Superior temporal gyrus (tissue), 1 donor: ENCODE measurements around the gene BBX.

Source experiments
- DNase-seq: peaks from one replicate; pipeline ENCODE4 v3.0.0-alpha.2; 2016; ENCODE audit errors: extremely low spot score

Gene BBX

DNA sequence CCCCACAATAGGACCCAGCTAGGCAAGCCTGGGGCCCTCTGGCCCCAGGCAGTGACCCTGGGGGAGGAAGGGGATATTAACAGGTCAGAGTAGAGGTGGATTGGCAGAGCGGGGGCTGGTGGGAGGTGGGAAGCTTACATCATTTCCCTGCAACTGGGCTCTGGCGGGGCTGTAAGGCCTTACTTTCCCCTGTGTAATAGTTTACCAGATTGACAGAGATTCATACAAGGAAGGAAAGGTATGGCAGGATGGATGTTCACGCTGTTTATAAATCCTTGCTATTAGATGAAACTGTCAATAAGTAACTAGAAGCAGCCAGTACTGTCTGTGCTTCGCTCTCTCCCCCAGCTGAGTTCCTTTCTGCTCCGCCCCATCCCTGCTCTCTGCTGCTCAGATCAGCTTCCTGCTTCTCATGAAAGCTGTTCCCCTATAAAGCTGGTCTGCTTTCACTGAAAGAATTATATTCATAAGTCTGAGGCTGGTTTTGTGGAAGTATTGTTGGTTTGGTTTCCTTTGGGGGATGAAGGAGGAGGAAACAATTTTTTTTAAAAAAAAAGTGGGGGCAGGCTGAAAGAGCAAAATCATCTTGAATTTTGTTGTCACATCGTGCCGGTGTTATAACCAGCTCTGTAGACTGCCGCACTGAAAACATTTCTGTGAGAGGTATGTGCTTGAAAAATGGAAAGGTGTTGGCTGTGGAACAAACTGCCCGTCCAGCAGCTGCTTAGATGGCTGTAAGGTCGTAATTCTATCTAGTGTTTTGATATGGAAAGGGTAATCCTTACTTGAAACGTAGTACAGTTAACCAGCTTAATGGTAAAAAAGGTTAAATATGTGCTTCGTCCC lies 76.4 kb downstream of the BBX start:
- DNase-seq, result peak; percentile 70

DNA sequence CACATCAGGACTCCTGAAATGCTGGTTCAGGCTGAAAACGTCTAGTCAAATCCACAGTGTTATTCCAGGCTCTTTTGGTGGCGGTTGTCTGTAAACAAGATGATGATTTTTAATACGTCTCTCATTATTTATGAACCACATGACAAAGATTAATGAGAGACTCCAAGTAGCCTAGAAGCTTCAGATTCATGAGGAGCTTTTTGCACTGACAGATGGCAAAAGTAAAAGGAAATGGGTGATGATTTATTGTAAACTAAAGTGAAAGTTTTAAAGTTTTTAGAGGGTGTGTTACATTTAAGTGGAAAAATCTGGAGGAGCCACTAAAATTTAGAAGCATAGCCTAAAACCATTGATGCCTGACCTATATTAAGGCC lies 77.0 kb downstream of the BBX start:
- no peak for DNase-seq

DNA sequence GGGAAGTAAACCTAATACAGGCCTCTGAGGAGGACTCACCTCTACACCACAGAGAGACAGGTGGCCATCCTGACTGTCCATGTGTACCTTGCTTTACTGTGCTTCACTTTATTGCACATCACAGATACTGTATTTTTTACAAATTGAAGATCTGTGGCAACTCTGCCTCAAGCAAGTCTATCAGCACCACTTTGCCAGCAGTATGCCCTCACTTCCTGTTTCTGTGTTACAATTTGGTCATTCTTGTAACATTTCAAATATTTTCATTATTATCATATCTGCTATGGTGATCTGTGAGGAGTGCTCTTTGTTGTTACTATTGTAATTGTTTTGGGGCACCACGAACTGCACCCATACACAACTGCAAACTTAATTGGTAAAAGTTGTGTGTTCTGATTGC lies 78.0 kb downstream of the BBX start:
- no peak for DNase-seq

DNA sequence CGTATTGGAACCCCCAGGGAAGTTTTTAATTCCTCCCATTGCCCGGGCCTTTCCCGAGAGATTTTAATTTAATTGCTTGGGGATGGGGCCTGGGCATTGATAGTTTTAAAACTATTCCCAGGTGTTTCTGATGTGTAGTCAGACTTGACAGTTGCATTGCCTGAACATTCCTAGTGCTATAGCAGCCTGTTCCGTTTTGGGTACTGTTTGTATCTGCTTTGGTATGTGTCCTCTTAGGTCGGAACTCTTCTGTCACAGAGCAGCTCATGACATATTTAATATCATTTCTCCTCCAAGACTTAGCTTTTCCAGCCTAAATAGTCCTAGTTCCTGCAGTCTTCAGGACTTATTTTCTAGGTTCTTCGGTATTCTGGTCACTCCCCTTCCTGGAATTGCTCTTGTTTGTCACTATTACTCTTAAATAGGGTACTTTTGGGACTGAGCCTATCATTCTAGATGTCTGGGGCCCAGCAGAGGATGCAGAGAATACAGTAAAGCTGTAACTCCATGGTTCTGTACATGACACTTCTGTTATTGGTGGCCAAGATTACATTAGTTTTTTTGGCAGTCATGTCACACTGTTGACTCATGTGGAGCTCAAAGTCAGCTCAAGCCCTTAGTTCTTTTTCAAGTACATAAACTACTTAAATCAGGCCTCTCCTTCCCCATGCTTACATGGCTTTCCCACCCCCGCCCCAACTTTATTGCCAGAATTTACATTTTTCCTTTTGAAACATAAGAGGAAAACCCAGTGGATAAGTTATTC lies 81.5 kb downstream of the BBX start:
- DNase-seq, result no peak

DNA sequence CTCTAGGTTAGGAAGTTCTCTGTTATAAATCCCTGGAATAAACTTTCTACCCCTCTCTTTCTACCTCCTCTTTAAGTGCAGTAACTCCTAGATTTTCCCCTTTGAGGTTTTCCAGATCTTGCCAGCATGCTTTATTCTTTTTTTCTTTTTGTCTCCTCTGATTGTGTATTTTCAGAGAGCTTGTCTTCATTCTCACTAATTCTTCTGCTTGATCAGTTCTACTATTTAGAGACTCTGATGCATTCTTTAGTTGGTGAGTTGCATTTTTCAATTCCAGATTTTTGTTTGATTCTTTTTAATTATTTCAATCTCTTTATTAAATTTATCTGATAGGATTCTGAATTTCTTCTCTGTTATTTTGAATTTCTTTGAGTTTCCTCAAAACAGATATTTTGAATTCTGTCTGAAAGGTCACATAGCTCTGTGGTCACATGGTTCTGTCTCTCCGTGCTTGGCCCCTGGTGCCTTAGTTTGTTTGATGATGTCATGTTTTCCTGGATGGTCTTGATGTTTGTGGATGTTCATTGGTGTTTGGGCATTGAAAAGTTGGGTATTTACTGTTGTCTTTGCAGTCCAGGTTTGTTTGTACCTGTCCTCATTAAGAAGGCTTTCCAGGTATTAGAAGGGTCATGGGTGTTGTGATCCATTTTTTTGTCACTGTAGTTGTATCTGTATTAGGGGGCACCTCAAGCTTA lies 89.2 kb downstream of the BBX start:
- no peak for DNase-seq

DNA sequence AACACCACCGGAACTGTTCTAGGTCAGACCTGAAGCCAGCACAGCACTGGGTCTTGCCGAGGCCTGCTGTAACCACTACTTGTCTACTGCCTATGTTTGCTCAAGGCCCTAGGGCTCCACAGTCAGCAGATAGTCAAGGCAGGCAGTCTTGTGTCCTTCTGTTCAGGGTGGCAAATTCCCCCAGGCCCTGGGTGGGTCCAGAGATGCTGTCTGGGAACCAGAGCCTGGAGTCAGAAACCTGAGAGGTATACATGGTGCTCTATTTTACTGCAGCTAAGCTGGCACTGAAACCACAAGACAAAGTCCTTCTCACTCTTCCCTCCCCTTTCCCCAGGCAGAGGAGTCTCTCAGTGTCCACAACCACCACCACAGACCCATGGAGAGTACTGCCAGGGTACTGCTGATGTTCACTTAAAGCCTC lies 89.9 kb downstream of the BBX start:
- no peak for DNase-seq

DNA sequence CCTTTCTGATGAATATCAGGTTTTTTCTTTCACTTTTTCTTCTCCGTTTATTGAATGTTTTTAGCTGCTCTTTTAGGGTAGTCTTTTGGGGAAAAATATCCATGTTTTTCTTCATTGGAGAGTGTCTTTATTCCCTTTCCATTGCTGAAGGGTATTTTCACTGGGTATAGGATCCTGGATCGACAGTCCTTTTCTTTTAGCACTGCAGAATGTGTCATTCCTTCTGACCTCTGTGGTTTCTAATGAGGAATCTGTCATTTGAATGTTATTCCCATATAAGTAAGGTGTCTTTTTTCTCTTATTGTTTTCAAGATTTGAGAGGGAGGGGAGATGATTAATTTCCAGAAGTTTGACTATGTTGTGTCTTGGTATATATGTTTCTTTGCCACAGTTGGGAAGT lies 96.8 kb downstream of the BBX start:
- DNase-seq, result no peak

DNA sequence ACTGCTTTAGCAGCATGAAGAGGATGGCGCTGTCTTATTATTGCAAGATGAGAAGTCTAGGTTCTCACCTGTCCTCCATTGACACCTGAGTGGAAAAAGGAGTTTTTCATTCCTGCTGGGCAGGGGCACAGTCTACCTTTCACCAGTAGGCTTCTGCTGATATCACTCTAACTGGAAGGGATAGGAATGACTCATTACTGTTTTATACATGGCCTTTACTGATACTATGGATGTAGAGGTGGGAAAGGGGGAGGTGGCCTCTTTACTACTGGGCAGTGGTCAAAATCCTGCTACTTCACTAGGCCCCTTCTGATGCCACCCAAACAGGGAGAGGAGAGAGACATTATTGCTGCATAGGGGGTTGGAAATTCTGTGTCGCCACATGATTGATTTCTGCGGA lies 97.8 kb downstream of the BBX start:
- no peak for DNase-seq

DNA sequence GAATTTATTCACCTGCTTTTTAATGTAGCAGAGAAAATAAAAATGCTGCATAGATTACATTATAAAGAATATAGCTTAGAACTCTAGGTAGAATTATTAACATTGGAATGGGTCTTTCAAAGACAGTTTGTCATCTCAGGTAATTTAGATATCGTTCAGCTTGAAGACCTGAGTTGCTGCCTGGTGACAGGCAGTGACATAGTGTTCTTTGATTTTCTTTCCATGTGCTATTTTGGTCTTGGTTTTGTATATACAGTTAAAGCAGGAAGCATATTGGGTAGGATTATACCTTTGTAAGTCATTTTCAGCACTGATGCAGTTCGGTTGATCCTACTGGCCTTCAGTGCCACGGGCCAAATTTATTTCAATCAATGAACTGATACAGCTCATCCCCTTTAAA lies 98.7 kb downstream of the BBX start:
- no peak for DNase-seq

DNA sequence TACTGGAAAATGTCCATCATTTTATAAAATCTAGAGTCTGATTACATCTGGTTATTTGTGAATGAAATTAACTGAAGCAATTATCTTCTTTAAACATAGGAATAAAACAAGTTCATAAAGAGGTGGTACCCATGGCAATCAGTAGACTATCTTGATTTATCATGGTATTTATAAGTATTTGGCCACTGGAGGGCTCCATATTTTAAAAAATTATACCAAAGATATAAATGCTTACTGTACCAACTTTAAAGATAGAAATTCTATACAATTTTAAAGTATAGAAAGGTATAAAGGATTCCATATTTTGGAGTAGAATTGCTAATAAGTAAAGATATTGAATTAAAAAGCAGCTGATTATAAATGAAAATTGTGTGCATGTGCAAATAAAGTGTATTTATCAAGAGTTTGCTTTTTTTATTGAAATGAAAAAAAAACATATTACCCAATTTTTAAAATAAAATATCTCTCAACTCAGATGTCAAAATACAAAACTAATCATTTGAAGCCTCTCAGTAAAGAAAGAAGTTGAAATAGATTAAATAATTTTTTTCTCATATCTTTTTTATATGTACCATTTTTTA lies 105.3 kb downstream of the BBX start:
- DNase-seq, result no peak

DNA sequence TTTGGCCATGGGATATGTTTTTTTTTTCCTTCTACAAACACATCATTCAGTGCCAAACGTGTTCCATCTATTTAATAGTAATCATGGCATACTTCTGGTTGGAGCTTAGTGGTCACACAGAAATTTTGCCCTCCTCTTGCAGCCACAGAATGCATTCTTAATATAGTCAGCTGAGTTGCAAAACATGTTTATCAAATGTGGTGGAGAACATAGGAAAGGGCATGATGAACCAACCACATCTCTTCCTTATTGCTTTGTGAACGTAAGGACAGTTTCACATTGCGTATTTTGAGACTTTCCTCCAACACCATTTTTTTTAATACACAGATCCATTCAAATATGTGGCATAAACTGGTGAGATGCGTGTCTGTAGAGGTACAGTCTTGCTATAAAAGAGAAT lies 106.8 kb downstream of the BBX start:
- DNase-seq, result no peak

DNA sequence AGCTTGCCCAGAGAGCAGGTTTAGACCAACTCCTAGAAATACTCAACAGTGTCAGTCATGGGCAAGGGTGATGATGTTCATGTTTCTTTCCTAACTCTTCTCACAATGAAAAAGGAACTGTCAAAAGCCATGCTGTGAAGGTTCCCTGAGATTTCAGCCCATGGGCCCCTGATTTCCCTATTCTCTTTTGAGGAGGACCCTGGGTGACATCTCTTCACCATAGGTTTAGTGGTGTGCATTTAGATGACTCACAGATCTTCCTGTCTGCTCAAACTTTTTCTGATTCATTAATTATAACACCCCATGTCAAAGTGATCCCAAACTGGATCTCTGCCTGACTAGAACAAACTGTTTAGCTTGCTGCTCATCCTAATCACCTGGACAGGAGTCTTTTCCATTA lies 108.0 kb downstream of the BBX start:
- DNase-seq, result no peak

DNA sequence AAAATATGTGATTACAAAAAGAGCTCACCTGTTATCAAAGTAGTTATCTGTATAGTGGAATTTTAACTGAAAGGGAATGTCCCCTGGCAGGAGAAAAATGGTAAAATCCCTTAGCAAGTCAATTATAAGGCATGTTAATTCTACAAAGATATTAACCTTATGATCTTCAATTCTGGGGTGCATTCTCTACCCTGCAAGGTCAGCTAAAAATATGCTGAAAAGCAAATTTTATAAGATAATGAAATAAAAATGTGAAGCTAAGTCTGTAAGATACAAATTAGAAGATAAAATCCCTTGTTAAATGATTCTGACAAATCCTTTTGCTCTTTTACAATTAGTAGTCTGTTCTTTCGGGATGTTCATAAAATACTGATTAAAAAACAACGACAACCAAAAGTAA lies 109.8 kb downstream of the BBX start:
- no peak for DNase-seq

DNA sequence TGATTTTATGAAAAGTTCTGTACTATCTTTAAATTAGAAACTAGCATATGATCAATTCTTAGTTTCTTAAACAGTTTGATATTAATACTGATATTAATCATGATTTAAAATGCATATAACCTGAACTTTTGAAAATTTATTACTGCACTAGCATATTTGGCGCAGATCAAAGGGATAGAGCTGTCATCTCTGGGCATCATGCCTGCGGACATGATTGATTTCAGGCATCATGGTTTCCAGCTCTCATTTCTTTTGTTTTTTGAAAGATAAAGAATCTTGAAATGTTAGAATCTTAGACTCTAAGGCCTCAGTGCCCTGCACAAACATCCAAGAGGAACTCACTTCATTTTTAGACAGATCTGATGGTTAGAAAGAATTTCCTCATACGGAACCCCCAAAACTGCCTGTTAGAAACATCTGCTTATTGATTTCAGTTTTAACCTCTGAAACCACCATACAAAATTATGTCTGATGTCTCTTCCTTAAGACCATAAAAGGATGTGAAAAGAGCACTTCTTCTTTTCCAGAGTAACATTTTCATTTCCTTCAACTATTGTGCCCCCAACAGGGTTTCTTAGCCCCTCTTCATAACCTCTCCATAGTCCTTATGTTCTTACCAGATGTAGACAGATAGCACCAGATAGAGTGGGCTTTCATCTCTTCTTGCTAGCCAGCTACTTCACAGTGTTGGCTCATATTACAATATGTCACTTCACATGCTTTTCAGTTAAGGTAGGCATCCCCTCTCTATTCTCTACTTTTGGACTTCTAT lies 110.8 kb downstream of the BBX start:
- DNase-seq, result no peak

DNA sequence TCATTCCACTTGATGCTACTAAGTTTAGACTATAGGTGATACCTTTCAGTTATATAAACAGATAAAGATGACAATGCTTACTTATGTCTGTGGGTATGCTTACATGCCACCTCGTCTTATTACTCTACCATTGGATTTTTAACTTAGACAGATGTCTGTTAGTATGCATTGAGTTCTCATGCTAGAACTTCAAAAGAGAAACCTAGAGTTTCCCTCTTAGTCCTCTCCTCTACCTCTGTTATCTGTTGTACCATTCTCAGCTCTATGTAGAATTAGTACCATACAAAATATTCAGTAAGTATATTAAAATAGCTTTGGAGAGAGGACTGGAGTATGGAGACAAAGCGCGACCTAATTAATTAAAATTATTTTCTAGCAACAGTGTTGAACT lies 111.3 kb downstream of the BBX start:
- DNase-seq, result no peak

DNA sequence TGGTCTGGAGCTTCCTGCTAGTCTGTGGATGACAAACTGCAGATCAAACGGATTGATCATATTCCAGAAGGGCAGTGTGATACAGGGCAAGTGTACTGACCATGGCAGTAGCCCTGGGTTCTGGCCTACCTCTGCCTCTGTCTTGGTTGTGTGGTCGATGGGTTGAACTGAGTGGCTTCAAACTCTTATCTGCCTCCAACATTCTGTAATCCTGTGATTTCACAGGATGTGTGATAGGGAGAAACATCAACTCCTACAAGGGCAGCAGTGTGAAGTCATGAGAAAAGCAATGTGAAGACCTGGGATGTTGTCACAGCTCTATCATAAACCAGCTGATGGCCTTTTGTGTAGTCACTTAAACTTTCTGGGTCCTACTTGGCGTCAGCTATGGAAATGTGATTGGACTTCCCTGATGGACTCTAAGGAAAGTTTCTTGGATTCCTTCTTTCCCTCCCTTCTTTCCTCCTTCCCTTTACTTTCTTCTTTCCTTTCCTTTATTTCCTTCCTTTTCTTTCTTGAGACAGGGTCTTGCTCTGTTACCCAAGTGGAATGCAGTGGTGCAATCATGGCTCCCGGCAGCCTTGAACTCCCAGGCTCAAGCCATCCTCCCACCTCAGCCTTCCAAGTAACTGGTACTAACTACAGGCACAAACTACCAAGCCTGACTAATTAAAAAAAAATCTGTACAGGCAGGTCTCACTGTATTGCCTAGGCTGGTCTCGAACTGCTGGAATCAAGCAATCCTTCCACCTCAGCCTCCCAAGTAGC lies 114.8 kb downstream of the BBX start:
- DNase-seq, result no peak

DNA sequence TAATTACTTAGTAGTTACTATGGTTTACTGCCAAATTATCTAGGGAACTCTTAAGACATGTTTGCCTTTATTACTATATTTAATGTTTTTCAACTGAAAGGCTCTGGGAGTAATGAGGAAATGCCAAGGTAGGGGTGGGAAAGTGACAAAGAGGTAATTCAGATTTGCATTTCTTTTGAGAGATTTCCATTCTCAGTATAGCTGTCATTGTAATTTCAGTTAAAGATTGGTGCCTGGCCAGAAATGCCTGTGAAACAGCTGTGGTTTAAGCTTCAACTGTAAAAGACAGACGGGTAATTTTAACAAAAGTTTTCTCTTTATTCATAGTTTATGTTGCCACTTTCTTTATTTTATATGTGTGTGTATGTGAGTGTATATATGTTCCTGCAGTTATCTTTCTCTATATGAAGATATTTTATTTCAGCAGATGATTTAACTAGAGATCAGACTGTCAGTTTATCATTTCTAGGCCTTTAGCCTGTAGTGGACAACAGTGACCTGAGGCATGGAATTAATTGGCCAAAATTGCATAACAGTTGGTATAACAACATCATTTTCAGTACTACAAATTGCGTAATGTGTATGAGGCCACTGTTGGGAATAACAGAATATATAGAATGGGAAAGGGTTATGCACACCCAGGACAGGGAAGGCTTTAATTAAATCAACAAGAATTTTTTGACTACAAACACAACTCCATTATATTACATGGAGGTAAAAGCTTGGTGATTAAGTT lies 119.0 kb downstream of the BBX start:
- no peak for DNase-seq

DNA sequence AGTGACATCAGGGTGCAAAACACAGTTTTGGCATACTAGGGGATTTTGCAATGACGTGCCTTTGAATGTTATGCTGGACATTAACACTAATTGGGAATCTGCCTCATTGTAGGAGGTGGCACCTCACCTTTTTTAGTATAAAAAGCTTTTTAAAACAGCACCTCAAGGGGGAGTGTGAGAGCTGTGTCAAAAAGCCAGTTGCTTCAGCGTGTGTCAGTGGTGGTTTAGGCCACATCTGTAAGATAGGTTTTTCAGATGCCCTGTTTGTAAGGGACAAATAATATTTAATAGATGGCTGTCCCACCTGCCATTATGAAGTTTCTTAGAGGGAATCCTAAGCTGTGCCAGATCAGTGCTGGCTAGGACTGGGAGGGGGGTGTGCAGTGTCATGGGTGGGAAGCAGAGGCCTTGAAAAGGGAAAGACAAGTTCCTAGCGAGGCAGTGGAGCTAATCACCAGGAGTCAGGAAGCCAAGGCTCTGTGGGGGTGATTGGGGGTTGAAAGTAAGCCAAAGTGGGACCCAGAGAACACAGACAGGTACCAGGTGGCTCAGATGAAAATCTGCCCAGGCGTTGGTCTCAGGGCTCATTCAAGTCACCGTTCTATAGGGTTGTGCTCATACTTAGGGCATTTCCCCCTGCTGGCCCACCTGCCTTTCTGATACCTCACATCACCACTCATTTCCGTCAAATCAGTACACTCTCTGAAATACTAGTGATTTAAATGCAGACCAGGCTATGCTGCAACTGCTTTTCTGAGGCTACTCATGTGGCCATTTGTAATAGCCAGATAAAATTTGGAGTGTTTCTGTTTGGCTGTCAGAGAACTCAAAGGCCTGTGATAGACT lies 120.5 kb downstream of the BBX start:
- no peak for DNase-seq

DNA sequence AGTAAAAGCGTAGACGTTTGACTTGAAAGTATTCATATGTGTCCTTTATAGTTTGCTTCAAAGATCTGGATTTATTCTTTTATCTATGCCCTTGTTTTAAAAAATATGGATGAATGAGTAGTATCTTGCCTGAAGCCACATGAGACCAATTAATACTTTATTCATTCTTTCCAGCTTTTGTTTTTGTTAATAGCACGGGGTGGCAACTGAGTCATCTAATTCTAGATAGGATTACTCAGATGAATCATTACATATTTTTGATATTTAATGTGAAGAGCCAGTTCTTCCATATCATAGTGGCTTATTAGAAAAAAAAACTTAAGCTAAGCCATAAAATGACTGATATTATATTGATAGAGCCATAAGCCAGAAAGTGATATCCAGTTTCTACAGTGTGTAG lies 121.9 kb downstream of the BBX start:
- no peak for DNase-seq
